Hematopoietic multipotent progenitor cell treated with erythropoietin and hydrocortisone succinate and interleukin-3 and kit ligand, for 6 days (in vitro differentiated cells): ENCODE results near the gene FUT8.

Experiments
- DNase-seq: peaks from one replicate; pipeline ENCODE4 v3.0.0-alpha.2; 2015

FUT8 gene

GRCh38 chr14:65720171-65720570, 307.6 kb downstream of the FUT8 start:
- no peak for DNase-seq

GRCh38 chr14:65720743-65721142, 308.2 kb downstream of the FUT8 start:
- DNase-seq = no peak

- DNase-seq = no peak
Measured at GRCh38 chr14:65723348-65723747, 310.8 kb downstream of the FUT8 start.

GRCh38 chr14:65728604-65729003, 316.1 kb downstream of the FUT8 start:
- no peak for DNase-seq

DNA sequence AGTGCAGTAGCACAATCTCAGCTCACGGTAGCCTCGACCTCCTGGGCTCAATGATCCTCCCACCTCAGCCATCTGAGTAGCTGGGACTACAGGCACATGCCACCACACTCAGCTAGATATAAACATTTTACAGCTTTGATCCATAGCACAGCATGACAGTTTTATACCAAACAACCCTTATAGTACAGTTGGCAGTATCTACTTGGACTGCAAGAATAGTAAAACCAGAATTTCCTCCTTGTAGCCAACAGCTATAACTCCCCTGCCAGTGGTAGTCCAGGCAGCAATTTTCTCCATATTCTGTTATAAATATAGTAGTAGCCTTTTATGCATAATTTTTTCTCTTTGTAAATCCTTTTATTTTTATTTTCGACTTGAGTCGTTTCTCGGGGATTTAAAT, 317.0 kb downstream of the FUT8 start:
- no peak for DNase-seq

DNA sequence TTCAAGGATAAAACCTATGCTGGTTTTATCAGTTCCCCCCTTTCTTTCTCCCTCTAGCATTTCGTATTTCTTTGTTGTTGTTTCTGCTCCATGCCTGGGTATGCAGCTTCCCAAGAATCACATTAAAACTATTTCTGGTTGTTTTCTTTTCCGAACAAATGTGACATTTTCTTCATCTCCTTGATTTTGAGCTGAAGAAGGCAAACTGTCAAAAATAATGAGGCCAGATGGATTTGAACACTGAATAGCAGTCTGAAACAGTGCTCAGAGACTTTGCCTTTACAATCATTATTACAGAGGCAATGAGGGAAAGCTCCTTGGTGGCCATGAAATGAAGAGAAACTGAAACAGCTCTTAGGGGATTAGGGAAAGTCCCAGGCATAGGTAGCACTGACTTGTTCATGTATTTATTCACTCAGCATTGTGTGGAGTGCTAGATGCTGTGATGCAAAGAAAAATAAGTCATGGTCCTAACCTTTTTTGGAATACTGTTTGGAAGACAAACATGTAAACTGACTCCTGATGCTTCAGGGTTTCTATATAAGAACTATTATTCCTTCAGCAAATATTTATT, 319.5 kb downstream of the FUT8 start:
- DNase-seq = no peak

DNA sequence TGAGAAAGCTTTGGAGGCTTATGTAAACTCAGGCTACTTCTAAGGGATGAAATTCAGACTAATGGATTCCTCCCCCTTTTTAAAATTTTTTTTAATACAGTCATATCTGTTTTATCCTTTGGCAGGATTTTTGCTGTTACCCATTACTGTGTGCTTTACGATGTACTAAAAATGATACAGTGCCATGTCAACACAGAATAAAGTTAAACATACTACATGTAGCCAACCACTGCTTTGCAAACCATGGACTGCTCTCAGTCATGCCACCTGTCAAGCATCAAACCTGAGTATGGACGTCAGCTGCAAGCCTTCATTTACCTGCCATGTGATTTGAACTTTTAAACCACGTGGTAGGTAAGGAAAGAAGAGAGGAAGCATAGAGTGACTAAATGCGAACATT, 325.8 kb downstream of the FUT8 start:
- no peak for DNase-seq

DNA sequence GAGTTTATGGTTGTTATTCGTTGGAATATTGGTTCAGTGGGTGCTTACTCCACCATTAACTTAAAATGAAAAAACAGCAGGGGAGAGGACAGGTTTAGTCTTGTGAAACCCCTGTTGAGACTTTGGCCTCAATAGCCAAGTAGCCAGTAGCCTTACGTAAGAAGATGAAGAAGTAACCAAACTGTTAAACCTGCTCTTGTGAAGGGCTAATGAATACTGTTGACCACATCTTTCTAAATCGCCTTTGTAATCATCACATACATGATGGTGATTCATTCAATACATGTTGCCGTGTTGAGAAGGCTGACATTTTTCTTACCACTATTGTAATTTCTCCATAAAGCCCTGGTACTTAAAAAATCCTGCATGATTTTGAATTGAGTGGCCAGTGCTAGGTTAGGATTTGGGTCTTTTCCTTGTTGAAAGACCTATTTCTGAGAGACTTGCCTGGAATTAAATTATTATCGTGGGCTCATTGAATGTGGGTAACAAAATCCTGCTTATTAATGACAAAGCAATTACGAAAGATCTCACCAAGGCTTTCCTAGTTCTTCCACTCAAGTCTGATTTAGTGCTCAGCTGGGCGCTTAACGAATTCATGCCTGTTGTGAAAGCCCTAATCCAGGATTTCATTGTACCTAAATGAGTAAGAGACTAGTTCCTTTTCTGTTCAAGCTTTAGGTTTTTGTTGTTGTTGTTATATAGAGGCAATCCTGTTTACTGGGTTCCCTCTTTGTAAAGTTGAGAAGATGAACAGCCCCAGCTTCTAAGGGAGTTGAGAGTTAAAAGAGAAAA, 333.1 kb downstream of the FUT8 start:
- no peak for DNase-seq

- DNase-seq = no peak
Measured at GRCh38 chr14:65748796-65749195, 336.3 kb downstream of the FUT8 start.

- no peak for DNase-seq
Measured at GRCh38 chr14:65749287-65749686, 336.8 kb downstream of the FUT8 start.

DNA sequence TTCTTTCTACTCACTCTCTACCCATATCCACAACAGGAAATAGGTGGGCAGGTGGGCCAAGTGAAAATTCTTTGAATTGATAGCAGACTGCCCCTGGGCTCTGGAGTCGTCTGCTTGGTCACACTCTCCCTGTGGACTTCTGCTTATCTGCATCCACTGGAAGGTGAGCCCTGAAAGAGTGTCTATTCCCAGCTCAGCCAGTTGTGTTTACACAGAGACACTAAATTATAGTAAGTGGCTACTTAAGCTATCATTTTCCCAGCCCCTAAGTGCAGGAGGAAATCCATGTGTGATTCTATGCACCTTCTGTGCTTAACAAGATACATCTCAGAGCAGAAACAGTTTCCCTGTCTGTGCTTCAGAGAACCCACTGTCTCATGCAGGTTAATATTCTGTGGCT, 338.4 kb downstream of the FUT8 start:
- no peak for DNase-seq

DNA sequence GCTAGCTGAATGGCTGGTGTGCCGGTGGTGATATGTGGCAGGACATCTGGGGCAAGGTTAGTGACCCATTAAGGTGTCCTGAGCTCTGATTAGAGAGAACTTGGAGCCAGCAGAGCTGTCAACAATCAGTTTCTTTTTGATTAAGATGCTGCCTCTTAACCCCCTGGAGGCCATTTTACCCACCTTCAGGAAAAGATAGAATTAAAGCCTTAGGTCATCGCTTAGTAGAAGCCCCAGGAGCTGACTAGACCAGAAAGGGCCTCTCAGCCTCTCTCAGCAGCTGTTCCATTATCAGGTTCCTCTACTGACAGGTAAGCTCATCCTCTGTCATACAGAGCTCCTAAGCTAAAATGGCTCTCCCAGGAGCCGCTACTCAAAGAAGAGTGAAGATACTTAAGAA, 339.0 kb downstream of the FUT8 start:
- no peak for DNase-seq

- no peak for DNase-seq
Measured at GRCh38 chr14:65753061-65753460, 340.5 kb downstream of the FUT8 start.

GRCh38 chr14:65755331-65755730, 342.8 kb downstream of the FUT8 start:
- DNase-seq = no peak

GRCh38 chr14:65756880-65757279, 344.4 kb downstream of the FUT8 start:
- DNase-seq = no peak

GRCh38 chr14:65769151-65769550, 356.6 kb downstream of the FUT8 start:
- no peak for DNase-seq

DNA sequence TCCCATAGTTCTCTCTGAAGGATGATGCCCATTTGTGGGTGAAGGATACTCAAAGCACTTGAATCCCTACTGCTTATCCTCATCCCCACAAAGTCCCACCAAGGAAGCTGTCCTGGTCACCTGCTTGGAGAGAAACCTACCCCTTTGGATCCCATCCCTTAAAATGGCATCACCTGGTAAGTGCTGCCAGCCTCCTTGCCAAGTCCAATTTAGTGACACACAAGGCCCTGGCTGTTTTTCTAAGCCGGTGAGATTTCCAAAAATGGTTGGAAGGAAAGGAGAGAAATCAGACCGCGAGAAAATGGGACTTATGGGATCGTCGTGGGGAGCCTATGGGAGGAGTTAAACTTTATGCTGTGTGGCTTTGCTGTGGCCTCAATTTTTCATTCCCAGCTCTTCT, 358.2 kb downstream of the FUT8 start:
- DNase-seq = no peak

DNA sequence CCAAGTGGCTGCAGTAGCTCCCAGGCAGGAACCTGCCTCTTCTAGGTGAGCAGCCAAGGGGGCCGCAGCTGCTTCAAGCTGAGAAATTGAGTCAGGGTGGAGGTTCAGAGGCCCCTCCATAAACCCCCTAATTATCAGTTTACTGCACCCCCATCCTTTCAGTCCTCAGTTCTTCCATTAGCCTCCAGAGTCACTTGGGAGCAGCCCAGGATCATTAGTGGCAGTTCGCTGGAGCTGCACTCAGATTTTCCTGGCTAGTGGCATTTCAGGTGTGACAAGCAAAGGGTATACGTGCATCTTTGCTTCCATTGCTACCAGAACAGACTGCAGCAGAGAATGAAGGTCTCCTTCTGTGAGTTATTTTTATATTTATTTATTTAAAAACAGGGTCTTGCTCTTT, 358.7 kb downstream of the FUT8 start:
- DNase-seq = no peak

DNA sequence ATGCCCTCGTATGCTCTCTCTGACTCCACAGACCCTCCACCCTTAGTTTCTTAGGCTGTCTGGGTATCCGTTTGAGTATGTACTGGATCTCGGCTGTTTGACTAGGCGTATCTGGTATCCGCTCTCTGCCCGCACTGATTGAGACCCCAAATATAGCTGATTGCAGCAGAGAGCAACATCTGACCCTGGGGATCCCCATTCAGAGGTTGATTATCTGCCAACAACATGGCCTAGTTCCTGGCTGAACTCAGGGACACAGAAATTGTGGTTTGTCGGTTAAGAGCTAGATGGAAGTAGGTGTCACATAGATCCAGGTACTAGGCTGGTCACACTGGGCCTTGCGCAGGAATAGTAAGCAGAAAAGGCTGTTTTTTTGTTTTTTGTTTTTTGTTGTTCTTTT, 359.9 kb downstream of the FUT8 start:
- DNase-seq = no peak

- peak; percentile 26 for DNase-seq
Measured at GRCh38 chr14:65772921-65773574, 360.5 kb downstream of the FUT8 start.

DNA sequence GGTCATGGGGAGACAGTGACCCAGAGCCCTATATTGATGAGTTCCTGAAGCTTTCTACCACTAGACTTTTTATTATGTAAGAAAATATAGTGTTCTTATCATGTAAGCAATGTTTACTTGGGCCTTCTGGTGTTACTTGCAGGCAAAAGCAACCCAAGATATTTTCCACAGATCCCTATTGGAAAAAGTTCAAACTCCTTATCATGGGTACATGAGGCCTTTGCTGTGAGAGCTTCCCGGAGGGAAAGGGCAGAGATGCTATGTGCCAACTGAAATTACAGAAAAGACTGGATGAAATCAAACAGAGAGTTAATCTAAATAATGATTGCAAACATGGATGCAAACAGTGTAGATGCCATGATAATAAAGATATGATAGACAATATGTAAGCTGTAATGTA, 361.5 kb downstream of the FUT8 start:
- no peak for DNase-seq

- DNase-seq = no peak
Measured at GRCh38 chr14:65776193-65776852, 363.8 kb downstream of the FUT8 start.

GRCh38 chr14:65780566-65780965, 368.0 kb downstream of the FUT8 start:
- DNase-seq = no peak

- DNase-seq = no peak
Measured at GRCh38 chr14:65783101-65783500, 370.6 kb downstream of the FUT8 start.
